Measurements from ENCODE around the gene CELA2B.

The CELA2B gene

DNA sequence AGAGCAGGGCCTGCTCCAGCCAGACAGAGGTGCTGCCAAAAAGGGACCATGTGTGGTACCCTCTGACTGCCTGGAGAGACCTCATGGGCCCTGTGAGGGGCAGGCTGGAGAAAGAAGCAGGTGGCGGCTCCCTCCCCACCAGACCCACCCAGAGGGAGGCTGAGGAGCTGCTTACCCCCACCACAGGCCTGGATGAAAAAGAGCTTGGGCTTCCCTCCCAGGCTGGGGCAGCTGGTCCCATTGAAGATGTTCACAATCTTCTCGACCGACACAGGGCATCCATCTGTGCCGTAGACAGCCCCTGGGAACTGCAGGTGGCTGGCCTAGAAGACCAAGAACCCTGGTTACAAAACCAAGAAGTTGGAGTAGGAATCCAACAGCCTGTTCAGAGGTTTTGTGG is 28.5 kb downstream of the CELA2B start:
- in situ Hi-C loops (cut with MboI; ENCODE audit: low sequenced_read_pairs, unreplicated experiment) = no loop called here
- TF ChIP-seq, protein P1, sequence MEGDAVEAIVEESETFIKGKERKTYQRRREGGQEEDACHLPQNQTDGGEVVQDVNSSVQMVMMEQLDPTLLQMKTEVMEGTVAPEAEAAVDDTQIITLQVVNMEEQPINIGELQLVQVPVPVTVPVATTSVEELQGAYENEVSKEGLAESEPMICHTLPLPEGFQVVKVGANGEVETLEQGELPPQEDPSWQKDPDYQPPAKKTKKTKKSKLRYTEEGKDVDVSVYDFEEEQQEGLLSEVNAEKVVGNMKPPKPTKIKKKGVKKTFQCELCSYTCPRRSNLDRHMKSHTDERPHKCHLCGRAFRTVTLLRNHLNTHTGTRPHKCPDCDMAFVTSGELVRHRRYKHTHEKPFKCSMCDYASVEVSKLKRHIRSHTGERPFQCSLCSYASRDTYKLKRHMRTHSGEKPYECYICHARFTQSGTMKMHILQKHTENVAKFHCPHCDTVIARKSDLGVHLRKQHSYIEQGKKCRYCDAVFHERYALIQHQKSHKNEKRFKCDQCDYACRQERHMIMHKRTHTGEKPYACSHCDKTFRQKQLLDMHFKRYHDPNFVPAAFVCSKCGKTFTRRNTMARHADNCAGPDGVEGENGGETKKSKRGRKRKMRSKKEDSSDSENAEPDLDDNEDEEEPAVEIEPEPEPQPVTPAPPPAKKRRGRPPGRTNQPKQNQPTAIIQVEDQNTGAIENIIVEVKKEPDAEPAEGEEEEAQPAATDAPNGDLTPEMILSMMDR (IDR thresholded peaks at IDR 0.05; ENCODE audit: borderline replicate concordance, control extremely low read depth, extremely low read depth, insufficient read depth, missing control alignments) = no peak
- no peak for DNase-seq (ENCODE audit: low spot score)

DNA sequence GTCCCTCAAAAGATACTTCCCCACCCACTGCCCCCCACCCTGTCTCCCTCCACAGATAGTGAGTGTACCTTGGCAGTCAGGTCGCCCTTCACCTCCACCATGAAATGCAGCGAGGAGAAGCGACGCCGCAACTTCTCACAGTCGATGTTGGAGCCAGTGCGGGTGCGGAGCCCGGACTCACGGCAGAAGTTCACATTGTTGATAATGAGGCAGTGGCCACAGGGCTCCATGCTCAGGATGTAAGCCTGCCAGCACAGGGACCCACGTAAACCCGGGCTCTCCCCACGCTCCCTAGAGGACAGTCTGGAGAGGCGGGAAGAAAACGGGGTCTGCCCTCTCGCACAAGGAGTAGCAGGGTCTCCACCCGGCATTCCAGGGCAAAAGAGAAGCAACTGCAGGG is 30.9 kb downstream of the CELA2B start:
- DNase-seq (ENCODE audit: low spot score) = no peak
- TF ChIP-seq, protein P1 (IDR thresholded peaks at IDR 0.05; ENCODE audit: borderline replicate concordance, control extremely low read depth, extremely low read depth, insufficient read depth, missing control alignments) = no peak
- in situ Hi-C loops (cut with MboI; ENCODE audit: low sequenced_read_pairs, unreplicated experiment) = no loop called here

DNA sequence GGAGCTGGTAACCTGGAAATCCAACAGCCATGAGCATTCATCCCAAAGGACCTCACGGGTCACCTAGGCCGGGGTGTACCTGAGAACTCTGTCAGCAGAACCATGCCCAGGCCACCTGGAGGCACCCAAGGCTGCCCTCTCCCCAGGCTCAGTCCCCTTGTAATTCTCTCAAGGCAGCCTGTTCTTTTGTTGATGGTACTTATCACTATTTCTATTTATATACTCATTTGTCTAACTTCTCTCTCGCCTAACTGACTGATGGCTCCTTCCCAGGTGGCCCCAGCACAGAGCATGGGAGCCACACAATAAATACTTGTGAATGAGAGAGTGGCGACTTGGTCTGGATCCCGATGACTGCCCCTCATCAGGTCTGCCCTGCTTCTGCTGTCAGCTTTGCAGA is 31.4 kb downstream of the CELA2B start:
- no peak for DNase-seq (ENCODE audit: low spot score)
- in situ Hi-C loops (cut with MboI; ENCODE audit: low sequenced_read_pairs, unreplicated experiment) = no loop called here

DNA sequence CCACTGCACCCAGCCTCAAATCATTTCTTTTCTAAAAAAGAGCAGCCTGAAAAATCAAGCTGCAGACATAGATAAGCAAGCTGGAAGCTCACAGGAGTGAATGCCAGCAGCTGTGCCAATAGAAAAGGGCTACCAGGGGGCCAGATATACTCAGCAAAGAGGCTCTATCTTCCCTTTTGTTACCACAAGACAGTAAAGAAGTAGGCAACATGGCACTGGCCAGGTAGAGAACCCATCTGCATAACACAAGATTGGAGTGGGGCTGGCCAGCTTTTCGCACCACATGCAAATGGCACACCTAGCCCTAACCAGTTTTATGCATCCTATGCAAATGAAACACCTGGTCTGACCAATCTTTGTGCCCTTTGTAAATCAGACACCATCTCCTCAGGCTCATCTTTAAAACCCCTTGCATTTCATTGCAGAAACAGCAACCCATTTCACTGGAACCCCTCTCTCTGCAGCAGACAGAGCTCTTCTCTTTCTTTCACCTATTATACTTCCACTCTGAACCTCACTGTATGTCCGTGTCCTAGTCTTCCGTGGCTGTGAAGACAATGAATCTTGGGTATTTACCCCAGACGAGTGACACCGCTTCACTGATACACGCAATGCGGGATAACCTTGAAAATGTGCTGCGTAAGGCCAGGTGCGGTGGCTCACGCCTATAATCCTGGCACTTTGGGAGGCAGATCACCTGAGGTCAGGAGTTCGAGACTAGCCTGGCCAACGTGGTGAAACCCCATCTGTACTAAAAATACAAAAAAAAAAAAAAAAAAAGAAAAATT is 33.0 kb downstream of the CELA2B start:
- no peak for DNase-seq (ENCODE audit: low spot score)
- in situ Hi-C loops (cut with MboI; ENCODE audit: low sequenced_read_pairs, unreplicated experiment) = no loop called here
- TF ChIP-seq, protein P1 (IDR thresholded peaks at IDR 0.05; ENCODE audit: borderline replicate concordance, control extremely low read depth, extremely low read depth, insufficient read depth, missing control alignments) = no peak

More for the DNA sequence above, 31.4 kb downstream of the CELA2B start:
- TF ChIP-seq, protein P1 (IDR thresholded peaks at IDR 0.05; ENCODE audit: borderline replicate concordance, control extremely low read depth, extremely low read depth, insufficient read depth, missing control alignments) = no peak

DNA sequence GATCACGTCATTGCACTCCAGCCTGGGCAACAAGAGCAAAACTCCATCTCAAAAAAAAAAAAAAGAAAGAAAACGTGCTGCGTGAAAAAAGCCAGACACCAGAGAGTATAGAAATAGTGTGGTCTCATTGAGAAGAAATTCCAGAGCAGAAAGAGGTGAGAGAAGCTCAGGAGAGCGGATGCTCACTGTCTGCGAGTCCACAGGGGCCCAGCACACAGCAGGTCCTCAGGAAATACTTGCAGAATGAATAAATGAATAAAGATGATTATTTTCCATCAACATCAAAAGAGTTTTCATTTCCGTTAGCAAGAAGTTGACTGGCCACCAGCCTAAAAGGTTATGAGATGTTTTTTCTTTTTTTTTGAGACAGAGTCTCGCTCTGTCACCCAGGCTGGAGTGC is 33.7 kb downstream of the CELA2B start:
- in situ Hi-C loops (cut with MboI; ENCODE audit: low sequenced_read_pairs, unreplicated experiment) = no loop called here
- TF ChIP-seq, protein P1 (IDR thresholded peaks at IDR 0.05; ENCODE audit: borderline replicate concordance, control extremely low read depth, extremely low read depth, insufficient read depth, missing control alignments) = no peak
- DNase-seq (ENCODE audit: low spot score) = no peak

DNA sequence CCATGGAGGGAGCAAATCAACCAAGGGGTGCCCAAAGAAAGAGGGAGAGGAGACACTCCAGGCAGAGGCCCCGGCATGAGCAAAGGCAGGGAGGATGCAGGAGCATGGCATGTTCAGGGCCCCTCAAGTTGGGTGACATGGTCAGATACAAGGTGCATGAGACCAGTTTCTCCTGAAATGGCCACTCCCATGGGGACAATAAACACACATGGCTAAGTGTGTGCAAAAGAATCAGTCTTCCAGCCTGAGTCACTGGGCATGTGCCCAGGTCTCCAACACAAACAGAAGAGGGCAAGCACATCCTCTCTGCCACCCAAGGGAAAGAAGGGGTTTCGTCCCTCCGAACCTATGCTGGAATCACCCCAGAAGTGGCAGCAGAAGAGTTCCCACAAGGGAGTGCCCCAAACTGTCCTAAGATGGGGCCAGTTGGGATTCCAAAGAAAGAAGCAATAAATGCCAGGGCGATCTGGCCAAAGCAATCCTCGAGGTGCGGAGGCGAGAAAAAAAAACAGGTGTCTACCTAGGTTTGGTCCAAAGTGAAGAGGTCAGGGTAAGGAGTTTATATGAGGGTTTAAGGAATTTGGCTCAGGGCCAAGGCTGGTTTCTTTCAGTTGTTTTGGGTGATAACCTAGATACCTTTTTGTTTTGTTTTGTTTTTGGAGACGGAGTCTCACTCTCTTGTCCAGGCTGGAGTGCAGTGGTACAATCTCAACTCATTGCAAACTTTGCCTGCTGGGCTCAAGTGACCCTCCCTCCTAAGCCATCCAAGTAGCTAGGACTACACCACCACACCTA is 34.9 kb downstream of the CELA2B start:
- TF ChIP-seq, protein P1 (IDR thresholded peaks at IDR 0.05; ENCODE audit: borderline replicate concordance, control extremely low read depth, extremely low read depth, insufficient read depth, missing control alignments) = no peak
- DNase-seq (ENCODE audit: low spot score) = no peak
- in situ Hi-C loops (cut with MboI; ENCODE audit: low sequenced_read_pairs, unreplicated experiment) = no loop called here

Measured in GM13976 (cell line).